ENCODE data around the gene SPNS1. TPM values are rescaled to one million over a fixed set of nuclear protein-coding genes. Genes with fewer than 3 reads are reported as not detected.
A peak's percentile ranks its signal among the peaks of the same experiment; 100 is the strongest.

SPNS1 gene
- total RNA-seq, 1 experiment from 2014 or later: 31.8 TPM

DNA sequence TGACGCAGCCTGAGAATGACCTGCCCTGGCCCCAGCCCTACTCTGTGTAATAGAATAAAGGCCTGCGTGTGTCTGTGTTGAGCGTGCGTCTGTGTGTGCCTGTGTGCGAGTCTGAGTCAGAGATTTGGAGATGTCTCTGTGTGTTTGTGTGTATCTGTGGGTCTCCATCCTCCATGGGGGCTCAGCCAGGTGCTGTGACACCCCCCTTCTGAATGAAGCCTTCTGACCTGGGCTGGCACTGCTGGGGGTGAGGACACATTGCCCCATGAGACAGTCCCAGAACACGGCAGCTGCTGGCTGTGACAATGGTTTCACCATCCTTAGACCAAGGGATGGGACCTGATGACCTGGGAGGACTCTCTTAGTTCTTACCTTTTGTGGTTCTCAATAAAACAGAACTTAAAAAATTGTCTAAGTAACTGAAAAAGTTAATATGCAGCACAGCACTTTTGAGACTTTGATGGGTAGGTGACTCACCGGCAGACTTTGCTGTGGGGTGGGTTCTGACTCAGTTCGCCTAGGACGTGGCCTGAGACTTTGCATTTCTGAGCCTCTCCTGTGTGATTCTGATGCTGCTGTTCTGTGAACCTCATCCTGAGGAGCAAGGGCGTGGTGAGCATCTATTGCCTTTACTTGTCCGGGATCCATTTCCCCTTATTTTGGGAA, 15.9 kb downstream of the SPNS1 start:
- DNase-seq (ENCODE audit: low read depth): no peak

DNA sequence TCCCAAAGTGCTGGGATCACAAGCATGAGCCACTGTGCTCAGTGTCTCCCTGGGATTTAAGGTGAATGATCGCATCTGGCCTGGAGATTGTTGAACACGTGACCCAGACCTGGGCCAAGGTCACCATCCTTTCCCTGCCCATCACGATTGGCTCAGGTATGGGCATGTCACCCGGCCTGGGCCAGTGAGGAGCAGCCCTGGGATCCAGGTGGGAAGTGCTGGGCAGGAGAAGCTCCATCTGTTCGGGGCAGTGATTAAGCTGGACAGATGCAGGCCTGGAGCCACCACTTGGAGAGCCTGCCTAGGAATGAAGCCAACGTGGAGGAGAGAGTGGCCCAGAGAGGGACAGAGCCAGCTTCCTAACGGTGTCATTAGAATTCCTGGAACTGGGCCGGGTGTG, 17.1 kb downstream of the SPNS1 start:
- no peak for DNase-seq (ENCODE audit: low read depth)

DNA sequence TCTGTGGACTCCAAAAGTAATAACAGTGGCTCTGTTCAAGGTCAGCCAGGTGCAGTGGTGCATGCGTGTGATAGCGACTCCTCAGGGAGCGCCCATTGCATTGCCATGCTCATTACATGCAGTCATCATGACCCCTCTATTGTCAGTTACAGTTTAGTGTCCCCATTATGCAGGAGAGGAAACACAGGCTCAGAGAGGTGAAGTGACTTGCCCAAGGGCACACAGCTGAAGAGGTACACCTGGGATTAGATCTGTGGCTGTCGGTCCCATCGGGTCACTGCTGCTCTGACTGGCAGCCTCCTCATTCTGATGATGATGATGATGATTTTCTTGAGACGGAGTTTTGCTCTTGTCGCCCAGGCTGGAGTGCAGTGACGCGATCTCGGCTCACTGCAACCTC, 17.9 kb downstream of the SPNS1 start:
- DNase-seq (ENCODE audit: low read depth): no peak

DNA sequence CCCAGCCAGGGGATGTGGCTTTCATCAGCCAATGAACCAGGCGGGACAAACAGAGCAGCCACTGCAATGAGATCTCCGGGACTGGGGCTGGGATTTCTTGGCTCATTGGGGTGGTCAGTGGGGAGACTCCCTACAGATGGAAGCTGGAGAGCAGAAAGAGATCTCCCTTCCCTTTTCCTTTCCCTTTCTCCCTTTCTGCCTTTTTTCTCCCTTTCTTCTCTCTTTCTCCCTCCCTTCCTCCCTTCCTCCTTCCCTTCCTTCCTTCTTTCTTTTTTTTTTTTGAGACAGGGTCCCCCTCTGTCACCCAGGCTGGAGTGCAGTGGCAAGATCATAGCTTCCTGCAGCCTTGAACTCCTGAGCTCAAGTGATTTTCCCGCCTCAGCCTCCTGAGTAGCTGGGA, 24.3 kb downstream of the SPNS1 start:
- no peak for DNase-seq (ENCODE audit: low read depth)

DNA sequence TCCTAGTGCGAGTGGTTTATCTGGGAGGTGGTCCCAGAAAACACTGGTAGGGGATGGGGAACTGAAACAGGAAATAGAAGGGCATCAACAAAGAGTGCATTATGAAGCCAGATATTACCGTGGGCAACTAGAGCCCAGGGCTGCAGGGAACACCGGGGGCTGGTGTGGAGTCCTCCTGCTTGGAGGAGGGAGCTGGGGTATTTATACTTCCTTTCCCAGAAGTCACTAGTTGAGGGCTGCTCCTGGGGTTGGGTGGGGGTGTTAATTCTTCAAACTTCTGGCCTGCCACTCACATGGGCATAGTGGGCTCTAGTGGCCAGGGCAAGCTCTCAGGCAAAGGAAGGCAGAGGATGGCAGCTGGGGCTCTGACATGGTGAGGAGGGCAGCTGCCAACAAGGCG, 25.0 kb downstream of the SPNS1 start:
- no peak for DNase-seq (ENCODE audit: low read depth)

DNA sequence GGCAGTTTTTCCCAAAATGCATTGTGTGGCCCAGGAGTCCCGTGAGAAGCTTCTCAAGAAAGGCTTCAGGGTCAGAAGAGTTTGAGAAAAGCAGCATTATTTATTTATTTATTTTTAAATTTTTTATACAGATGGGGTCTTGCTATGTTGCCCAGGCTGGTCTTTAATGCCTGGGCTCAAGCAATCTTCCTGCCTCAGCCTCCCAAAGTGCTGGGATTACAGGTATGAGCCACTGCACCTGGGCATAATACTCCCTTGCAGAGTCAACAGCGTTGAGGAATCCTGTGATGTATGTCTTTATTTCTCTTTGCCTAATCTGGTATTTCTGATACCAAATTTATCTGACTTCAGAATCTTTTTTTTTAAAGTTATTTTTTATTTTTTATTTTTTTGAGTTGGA, 25.4 kb downstream of the SPNS1 start:
- no peak for DNase-seq (ENCODE audit: low read depth)

DNA sequence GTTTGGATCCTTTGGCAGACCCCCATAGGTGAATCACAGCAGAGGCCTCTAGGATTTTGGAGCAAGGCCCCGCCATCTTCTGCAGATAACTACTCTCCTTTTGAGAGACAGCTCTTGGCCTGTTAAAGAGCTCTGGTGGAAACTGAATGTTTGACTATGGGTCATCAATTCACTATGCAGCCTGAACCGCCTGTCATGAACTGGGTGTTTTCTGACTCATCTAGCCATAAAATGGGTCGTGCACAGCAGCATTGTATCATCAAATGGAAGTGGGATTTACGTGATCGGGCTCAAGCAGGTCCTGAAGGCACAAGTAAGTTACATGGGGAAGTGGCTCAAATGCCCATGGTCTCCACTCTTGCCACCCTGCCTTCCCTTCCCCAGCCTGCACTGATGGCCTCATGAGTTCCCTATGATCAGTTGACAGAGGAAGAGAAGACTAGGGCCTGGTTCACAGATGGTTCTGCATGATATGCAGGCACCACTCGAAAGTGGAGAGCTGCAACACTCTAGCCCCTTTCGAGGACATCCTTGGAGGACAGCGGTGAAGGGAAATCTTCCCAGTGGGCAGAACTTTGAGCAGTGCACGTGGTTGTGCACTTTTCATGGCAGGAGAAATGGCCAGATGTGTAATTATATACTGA, 30.0 kb downstream of the SPNS1 start:
- DNase-seq (ENCODE audit: low read depth): peak; percentile 36

DNA sequence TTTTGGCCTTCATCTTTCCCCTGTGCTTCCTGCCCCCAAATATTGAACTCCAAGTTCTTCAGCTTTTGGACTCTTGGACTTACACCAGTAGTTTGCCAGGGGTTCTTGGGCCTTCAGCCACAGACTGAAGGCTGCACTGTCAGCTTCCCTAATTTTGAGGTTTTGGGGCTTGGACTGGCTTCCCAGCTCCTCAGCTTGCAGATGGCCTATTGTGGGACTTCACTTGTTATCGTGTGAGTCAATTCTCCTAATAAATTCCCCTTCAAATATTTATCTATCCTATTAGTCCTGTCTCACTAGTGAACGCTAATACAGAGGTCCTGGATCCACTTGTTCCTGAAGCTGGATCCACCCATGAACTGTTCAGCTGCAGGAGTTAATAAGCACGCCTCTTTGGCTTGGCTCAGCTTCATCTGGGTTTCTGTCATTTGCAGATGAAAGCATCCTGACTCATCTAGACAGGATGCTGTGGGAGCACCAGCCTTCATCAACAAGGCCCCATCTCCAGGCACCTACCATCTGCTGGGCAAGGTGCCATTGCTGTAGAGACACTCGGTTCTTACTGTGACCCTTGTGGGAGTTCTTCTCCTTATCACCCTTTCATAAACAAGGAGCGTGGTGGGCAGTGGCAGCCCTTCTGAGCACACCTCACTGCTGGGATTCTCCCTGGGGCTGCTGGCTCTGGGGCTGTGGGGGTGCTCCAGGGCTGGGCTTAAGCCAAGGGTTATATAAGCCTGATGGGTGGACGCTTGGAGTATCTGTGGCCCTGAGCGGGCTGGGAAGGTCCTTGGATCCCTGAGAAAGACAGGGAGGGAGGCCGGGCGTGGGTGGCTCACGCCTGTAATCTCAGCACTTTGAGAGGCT, 33.4 kb downstream of the SPNS1 start:
- peak; percentile 90 for DNase-seq (ENCODE audit: low read depth)

DNA sequence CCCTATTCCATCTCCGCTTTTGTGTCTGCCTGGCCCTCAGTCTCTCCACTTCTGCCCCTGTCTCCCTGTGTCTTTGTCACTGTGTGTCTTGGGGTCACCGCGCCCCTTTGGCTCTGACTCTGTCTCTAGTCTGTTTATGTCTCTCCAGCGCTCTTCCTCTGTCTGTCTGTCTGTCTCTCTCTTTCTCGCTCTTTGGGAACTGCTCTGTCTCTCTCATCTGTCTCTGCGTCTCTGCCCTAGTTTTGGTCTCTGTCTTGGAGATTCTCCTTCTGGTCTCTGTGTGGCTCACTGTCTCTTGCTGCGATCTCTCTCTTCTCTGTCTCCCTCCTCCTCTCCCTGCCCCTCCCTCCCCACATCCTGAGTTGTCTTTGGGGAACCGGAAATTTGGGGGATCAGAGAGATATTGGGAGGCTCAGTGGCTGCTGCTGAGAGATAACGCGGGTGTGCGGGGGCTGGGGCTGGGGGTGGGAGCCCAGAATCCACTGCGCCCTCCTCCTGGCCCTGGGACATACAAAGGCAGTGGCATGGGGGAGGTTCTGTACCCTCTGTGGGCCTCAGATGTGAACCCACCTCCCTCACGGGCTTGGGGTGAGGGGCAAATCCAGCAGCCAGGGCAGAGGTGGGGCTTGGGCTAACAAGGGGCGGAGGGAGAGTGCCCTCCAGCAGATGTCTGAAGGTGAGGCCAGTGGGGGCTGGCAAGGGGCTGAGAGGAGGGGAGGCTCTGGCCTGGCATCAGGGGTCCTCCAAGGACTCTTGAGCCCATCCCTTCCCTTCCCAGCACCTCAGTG, 34.7 kb downstream of the SPNS1 start:
- DNase-seq (ENCODE audit: low read depth): no peak

DNA sequence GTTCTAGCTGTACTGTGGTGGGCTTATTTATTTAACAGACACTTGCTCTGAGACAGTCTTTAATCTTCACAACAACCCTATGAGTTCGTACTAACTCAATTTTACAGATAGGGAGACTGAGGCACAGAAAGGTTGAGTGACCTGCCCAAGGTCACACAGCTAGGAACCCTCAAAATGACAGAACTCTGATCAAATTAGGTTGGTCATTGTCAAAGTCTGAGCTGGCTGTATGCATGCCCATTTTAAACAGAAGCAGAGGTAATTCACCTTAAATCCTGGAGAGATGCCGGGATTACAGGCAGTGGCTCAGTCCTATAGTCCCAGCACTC, 35.2 kb downstream of the SPNS1 start:
- no peak for DNase-seq (ENCODE audit: low read depth)

DNA sequence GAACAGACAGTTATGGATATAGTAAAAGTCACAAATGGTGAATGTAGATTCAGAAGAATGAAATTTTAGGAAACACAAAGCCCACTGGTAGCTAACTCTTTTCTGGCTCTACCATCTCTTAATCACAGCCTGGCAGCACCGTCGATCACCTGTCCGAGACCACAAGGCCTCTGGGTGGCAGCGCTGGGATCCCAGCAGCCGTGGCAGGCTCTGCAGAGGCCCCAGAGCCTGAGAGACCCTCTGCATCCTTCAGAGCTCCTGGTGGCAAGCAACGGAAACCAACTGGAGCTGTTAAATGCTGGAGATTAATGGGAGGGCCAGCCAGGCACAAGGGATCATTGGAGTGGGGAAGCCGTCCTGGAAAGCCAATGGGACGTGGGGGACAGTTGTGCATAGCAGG, 36.5 kb downstream of the SPNS1 start:
- DNase-seq (ENCODE audit: low read depth): no peak

DNA sequence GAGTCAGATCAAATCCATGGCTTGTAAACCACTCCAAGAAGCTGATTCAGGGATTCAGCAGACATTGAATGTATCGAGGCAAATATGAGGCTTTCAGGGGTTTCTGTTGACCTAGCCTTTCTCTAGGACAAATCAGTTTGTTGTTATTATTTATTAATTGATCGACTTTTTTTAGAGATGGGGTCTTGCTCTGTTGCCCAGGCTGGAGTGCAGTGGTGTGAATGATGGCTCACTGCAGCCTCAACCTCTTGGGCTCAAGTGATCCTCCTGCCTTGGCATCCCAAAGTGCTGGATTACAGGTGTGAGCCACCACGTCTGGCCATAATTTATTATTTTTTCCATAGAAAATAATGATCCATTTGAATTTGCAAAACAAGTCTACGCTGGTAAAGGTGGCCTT, 37.3 kb downstream of the SPNS1 start:
- no peak for DNase-seq (ENCODE audit: low read depth)

DNA sequence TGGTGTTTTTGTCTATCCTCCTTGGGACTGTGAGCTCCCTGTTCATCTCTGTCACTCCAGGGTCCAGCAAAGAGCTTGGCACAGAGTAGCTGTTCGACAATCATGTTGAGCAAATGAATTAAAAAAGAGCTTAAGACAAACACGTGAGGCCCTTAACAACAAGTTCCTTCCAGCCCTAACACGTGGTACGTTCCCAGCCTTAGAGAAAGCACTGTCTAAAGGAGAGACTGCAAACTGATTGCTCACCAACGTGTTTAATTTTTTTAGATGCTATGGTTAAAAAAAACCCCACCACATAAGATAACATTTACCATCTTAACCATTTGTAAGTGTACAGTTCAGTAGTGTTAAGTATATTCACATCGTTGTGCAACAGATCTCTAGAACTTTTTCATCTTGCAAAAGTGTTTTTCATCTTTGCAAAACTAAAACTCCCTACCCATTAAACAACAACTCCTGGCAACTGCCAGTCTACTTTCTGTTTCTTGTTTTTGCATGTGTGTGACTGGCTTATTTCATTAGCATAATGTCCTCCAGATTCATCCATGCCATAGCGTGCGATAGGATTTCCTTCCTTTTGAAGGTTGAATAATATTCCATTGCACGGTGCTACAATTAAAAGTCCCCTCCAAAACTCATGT, 38.5 kb downstream of the SPNS1 start:
- no peak for DNase-seq (ENCODE audit: low read depth)

DNA sequence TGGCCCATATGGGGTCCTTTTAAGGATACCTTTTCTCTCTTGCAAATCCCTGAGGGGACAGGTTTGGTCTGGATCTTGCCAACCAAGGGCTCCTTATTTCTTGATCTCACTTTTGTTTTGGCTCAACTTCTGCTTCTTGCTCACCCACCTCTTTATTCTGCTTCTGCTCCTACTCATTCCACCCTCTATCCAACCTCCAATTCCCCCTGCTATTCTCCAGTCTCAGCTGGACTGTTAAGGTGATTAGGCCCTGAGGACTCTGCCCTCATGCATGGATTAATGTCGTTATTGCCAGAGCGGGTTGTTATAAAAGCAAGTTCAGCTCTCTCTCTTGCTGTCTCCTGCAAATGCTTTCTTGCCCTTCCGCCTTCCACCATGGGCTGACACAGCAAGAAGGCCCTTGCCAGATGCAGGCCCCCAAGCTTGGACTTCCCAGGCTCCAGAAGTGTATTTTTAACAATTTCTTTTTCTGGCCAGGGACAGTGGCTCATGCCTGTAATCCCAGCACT, 40.0 kb downstream of the SPNS1 start:
- no peak for DNase-seq (ENCODE audit: low read depth)

DNA sequence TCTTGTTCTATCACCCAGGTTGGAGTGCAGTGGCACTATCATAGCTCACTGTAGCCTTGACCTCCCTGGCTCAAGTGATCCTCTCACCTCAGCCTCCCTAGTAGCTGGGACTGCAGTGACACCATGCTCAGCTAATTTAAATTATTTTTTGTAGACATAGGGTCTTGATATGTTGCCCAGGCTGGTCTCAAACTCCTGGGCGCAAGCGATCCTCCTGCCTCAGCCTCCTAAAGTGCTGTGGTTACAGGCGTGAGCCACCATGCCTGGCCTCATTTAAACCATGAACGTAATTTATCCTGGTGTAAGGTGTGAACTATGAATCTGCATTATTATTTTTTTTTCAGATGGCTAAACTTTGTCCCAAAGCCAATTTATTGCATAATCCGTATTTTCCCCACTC, 47.6 kb downstream of the SPNS1 start:
- DNase-seq (ENCODE audit: low read depth): no peak

DNA sequence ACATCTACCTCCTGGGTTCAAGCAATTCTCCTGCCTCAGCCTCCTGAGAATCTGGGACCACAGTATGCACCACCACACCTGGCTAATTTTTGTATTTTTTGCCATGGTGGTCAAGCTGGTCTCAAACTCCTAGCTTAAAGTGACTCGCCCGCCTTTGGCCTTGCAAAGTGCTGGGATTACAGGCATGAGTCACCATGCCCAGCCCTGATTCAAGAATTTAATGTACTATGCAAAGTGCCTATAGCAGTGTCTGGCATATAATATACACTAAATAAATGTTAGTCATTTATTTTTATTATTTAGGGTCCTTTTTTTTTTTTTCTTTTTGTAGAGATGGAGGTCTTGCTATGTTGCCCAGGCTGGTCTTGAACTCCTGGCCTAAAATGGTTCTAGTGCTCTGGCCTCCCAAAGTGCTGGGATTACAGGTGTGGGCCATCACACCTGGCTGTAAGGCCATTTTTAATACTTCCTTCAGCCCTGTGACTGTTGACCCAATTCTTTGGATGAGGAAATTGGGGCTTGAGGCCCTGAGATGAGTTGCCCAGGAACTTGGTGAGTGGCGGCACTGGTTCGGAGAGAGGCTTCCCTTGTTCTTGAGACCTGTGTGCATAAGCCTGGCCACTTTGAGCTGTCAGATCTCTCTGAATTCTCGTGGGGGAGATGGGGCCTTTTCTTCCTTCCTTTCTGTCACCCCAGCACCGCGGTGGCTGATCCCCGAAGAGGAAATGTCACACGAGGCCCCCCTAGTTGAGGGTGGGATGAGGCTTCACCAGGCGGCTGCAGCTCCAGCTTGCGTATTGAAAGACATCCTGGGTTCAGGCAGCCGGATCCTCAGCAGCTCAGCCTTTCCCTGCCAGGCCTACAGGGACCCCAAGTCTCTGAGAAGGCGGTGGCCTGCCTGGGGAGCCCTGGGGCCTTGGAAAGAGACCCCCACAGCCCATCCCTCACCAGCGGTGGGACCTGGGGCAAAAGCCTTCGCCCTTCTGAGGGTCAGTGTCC, 49.0 kb downstream of the SPNS1 start:
- DNase-seq (ENCODE audit: low read depth): peak; percentile 37

DNA sequence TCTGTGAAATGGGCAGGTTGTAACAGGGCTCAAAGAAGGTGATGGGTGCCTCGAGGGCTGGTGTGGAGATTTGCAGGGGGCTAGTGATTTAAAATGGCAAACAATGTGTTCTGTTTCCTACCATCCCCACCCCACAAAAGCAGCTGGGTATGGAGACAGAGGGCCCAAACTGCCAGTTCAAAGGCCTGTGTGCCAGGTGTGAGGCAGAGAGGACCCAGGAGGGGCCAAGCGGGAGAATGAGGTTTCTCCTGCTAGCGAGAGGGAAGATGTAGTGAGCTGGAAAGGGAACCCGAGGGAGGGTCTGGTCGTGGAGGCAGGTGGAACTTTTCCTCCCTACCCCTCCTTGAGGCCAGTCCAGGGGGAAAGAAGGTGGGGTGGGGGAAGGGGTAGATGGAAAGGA, 49.7 kb downstream of the SPNS1 start:
- DNase-seq (ENCODE audit: low read depth): no peak

DNA sequence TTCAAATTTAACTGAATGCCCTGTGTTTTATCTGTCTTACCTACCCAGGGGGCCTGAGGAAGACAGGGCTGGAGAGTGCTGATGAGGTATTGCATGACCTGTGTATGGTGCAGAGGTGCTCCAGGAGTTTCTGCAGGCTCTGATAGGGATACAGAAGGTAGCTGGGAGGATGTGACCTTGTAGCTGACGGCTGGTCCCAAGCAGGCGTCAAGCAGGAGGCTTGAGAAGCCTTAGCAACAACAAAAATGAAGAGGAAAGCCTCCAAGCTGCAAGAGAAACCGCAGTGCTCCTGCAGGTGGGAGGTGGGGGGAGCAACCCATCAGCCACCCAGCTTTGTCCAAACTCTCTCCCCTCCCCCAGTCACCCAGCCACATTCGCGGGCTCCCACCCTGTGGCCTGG, 50.6 kb downstream of the SPNS1 start:
- DNase-seq (ENCODE audit: low read depth): no peak

DNA sequence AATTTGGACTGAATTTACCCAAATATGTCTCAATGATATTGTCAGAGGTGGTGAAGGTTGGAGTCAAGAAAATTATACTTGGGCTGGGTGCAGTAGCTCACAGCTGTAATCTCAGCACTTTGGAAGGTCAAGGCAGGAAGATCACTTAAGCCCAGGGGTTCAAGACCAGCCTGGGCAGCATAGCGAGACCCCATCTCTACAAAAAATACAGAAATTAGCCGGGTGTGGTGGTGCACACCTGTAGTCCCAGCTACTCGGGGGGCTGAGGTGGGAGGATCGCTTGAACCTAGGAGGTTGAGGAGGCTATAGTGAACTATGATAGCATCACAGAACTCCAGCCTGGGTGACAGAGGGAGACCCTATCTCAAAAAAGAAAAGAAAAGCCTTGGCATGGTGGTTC, 51.2 kb downstream of the SPNS1 start:
- DNase-seq (ENCODE audit: low read depth): no peak

DNA sequence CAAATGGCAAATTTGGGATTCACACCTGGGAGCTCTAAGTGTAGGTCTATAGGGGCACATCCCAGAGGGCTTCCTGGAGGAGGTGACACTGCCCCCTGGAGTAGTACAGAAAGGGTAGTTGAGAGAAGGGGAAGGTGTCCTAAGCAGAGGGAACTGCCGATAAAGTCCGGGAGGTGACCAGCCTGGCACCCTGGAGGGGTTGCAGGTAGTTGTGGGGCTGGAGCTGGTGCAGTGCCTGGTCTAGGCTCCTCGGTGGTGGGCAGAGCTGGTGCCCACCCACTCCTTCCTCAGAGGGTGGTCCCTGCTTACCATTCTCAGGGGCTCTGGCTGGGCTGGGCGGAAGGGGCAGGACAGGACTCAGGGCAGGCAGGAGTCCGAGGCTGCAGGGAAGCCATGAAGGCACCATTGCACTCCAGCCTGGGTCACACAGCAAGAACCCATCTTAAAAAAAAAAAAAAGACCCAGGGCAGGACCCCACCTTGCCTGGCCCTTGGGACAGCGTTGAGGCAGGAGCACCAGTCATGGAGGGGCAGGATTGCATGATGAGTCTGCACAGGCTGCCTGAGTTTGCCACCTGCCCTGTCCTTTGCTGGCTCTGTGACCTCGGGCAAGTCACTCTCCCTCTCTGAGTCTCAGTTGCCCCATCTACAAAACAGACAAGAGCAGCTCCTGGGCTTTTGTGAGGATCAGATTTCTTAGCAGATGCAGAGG, 54.0 kb downstream of the SPNS1 start:
- DNase-seq (ENCODE audit: low read depth): no peak
